GM21619 (cell line): ENCODE data around the gene UGT1A1.
"Not testable (repeated sequence)": the region's sequence is repeated elsewhere in the genome, so short reads cannot be mapped to it uniquely, and the experiment has no call there.

Experiments used
- ATAC-seq: cut with Tn5 transposase; IDR thresholded peaks from one replicate; pipeline ENCODE4 v1.9.1; 2021; ENCODE audit not compliant: unreplicated experiment

Gene UGT1A1

DNA sequence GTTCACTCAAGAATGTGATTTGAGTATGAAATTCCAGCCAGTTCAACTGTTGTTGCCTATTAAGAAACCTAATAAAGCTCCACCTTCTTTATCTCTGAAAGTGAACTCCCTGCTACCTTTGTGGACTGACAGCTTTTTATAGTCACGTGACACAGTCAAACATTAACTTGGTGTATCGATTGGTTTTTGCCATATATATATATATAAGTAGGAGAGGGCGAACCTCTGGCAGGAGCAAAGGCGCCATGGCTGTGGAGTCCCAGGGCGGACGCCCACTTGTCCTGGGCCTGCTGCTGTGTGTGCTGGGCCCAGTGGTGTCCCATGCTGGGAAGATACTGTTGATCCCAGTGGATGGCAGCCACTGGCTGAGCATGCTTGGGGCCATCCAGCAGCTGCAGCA is at the start of gene UGT1A1:
UGT1A1 (plus strand) TSS at position 228 of the 400 bp plus-strand sequence; CDS start at position 246, 18 bp downstream.
- ATAC-seq: no peak

DNA sequence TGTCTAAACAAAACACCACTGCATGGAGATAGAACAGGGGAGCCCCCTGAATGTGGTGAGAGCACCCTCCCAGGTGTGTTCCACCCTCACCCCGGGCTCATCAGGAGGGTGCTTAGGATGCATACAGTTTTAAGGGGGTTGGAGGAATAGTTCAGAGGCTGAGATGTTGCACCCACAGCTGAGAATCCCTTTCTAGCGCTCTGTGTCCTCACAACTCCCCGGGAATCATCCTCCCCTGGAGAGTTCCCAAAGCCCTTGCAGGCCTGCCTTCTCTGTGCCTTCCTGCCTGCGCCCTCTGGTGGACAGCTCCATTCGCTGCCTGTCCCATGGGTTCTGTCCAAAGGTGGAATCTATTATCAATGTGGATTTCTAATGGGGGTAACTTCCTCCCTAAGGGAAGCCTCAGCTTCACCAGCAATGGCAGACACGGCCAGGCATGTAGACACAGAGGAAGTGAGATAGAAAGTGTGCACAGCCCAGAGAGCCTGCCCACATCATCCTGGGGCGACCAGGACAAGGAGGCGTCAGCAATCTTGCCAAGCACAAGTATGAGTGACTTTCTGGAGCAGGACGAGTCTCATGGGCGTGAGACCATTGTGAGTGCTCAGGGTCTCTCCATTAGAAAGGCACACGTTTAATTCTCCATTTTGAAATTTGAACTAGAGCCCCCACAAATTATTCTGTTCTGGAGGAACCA is 48.6 kb upstream of the UGT1A1 start:
- peak; percentile 66 for ATAC-seq

DNA sequence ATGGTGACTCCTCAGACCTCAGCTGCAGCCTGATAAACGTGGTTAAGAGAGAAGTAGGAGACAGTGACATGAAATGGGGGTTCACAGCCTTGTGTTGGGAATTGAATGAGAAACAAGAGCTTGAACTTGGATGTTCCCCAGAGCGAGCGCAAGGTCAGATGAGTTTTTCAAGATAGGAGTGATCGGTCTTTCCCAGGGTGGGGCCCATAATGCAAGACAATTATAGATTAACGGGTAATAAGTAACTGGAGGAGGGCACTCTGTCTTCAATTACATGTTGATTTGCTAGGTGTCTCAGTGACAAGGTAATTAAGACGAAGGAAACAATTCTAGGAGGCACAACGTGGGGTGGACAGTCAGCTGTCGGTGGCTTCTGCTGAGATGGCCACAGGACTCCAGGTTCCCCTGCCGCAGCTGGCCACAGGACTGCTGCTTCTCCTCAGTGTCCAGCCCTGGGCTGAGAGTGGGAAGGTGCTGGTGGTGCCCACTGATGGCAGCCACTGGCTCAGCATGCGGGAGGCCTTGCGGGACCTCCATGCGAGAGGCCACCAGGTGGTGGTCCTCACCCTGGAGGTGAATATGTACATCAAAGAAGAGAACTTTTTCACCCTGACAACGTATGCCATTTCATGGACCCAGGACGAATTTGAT is 47.3 kb upstream of the UGT1A1 start, which contains the start of gene UGT1A5:
UGT1A5 (plus strand) TSS at position 297 of the 651 bp plus-strand sequence; CDS start at position 382, 85 bp downstream.
- ATAC-seq: no peak

DNA sequence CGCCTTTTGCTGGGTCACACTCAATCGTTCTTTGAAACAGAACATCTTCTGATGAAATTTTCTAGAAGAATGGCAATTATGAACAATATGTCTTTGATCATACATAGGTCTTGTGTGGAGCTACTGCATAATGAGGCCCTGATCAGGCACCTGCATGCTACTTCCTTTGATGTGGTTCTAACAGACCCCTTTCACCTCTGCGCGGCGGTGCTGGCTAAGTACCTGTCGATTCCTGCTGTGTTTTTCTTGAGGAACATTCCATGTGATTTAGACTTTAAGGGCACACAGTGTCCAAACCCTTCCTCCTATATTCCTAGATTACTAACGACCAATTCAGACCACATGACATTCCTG is 46.8 kb upstream of the UGT1A1 start:
- no peak for ATAC-seq

DNA sequence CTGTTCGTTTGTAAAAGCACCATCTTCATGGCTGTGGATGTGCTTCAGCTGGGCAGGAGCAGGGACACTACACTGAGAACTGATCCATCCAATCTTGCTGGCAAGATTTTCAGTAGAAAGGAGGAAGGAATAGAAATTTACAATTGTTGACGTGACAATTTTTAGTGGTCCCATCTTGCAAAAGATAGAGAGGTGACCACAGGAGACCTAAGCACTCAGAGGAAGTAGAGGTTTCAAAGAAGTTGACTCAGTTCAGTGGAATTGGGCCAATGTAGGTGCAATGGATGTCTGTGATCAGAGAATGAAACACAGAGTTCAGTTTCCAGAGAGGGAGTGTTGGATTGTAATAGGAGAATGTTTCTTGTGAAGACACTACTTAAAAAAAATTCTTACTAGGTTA is 45.9 kb upstream of the UGT1A1 start:
- ATAC-seq: no peak

DNA sequence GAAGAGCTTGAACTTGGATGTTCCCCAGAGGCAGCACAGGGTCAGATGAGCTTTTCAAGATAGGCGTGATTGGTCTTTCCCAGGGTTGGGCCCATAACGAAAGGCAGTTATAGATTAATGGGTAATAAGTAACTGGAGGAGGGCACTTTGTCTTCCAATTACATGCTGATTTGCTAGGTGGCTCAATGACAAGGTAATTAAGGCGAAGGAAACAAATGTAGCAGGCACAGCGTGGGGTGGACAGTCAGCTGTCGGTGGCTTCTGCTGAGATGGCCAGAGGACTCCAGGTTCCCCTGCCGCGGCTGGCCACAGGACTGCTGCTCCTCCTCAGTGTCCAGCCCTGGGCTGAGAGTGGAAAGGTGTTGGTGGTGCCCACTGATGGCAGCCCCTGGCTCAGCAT is 41.5 kb upstream of the UGT1A1 start, which contains the start of gene UGT1A4:
UGT1A4 (plus strand) TSS at position 185 of the 400 bp plus-strand sequence; CDS start at position 270, 85 bp downstream.
- ATAC-seq: no peak

DNA sequence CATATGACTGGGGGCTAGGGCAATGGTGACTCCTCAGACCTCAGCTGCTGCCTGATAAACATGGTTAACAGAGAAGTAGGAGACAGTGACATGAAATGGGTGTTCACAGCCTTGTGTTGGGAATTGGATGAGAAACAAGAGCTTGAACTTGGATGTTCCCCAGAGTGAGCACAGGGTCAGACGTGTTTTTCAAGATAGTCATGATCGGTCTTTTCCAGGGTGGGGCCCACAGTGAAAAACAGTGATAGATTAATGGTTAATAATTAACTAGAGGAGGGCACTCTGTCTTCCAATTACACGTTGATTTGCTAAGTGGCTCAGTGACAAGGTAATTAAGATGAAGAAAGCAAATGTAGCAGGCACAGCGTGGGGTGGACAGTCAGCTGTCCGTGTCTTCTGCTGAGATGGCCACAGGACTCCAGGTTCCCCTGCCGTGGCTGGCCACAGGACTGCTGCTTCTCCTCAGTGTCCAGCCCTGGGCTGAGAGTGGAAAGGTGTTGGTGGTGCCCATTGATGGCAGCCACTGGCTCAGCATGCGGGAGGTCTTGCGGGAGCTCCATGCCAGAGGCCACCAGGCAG is 31.3 kb upstream of the UGT1A1 start, which contains the start of gene UGT1A3:
UGT1A3 (plus strand) TSS at position 320 of the 579 bp plus-strand sequence; CDS start at position 405, 85 bp downstream.
- no peak for ATAC-seq

DNA sequence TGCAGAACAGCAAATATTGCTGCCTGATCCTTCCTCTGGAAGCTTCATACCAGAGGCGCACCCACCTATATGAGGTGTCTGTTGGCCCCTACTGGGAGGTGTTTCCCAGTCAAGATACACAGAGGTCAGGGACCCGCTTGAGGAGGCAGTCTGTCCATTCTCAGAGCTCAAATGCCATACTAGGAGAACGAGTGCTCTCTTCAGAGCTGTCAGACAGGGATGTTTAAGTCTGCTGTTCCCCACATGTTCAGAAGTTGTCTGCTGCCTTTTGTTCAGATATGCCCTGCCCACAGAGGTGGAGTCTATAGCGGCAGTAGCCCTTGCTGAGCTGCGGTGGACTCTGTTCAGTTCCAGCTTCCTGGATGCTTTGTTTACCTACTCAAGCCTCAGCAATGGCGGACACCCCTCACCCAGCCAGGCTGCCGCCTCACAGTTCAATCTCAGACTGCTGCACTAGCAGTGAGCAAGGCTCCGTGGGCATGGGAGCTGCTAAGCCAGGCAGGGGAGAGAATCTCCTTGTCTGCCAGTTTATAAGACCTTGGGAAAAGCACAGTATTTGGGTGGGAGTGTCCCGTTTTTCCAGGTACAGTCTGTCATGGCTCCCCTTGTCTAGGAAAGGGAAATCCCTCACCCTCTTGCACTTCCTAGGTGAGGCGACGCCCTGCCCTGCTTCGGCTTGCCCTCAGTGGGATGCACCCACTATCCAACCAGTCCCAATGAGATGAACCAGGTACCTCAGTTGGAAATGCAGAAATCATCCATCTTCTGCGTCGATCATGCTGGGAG is 23.0 kb upstream of the UGT1A1 start:
- not testable (repeated sequence) for ATAC-seq

DNA sequence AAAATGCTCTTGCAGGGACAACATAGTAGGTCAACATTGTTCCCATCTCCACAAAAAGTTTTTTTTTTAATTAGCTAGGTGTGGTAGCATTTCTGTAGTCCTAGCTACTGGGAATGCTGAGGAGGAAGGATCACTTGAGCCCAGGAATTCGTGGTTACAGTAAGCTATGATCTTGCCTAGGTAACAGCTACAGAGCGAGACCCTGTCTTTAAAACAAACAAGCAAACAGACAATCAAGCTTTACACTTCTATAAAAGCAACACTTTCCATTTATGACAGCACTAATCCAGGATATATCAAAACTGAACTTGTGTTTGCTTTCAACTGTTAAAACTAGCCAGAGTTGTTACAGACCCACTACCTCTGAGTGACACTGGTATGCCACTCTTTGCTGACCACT is 19.2 kb upstream of the UGT1A1 start:
- ATAC-seq: no peak

DNA sequence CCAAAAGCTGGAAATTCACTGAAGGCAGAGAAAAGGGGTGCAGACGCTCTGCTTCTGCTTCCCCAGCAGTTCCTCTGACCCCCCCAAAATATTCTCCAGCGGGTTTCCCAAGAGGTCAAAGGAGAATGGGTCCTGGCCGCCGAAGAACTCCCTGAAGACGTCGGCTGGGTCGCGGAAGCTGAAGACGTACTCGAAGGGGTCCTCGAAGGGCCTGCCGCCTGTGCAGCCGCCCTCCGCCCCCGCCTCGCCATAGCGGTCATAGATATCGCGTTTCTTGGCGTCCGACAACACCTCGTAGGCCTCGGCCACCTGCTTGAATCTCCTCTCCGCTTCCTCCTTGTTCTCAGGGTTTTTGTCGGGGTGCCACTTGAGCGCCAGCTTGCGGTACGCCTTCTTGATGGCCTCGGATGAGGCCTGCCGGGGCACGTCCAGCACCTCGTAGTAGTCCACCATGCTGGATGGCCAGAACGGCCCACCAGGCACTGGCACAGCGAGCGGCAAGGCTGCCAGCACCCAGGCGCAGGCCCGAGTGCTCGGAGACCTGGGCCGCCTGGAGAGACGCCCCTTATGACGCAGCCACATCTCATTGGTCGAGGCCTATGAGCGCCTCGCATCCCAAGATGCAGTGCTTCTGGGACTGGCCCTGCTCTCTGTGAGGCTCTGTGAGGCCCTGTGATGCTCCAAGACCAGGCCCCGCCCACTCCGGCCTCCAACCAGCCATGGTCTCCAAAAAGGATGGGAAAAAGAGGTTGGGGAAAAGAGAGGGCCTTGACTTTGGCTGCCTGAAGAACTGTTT is 16.4 kb upstream of the UGT1A1 start:
- ATAC-seq: no peak

DNA sequence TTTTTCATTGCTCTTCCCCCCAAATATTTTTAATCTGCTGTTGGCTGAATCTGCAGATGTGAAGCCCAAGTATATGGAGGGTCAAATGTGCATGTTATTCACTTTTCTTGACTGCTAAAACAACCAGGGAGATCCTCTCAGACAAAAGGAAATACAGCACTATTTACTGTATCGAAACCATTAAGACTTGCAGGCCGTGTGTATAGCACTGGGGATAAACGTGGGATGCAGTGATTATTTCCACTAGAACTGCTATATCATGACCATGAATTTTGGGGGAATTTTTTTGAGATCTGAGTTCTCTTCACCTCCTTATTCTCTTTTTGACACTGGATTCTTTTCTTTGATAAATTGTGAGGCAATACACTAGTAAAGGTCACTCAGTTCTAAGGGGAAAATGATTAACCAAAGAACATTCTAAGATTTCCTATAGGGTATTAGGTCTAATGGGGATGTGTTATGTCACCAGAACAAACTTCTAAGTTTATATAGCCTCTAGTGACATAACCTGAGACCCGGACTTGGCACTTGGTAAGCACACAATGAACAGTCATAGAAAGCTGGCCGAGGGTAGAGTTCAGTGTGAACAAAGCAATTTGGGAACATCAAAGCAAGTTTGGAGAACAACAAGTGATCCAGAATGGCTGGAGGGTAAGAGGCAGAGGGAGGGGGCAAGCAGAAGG is 14.9 kb upstream of the UGT1A1 start:
- no peak for ATAC-seq

DNA sequence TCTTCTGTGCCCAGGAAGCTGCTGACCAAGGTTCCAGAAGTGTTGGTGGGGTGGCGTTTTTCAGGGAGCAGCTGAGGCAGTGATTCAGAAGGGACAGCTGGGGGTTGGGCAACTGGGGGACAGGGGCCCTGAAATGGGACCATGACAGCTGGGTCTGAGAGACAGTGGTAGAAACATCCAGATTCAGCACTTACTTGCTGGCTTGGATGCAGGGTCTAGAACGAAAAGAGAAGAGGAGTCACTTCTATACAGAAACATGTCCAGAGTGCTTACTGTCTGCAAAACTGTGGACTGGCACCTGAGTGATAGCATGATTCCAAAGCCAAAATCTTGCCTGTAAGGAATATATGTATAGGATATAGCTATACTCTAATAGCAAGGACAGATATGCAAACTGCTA is 14.2 kb upstream of the UGT1A1 start:
- ATAC-seq: not testable (repeated sequence)

DNA sequence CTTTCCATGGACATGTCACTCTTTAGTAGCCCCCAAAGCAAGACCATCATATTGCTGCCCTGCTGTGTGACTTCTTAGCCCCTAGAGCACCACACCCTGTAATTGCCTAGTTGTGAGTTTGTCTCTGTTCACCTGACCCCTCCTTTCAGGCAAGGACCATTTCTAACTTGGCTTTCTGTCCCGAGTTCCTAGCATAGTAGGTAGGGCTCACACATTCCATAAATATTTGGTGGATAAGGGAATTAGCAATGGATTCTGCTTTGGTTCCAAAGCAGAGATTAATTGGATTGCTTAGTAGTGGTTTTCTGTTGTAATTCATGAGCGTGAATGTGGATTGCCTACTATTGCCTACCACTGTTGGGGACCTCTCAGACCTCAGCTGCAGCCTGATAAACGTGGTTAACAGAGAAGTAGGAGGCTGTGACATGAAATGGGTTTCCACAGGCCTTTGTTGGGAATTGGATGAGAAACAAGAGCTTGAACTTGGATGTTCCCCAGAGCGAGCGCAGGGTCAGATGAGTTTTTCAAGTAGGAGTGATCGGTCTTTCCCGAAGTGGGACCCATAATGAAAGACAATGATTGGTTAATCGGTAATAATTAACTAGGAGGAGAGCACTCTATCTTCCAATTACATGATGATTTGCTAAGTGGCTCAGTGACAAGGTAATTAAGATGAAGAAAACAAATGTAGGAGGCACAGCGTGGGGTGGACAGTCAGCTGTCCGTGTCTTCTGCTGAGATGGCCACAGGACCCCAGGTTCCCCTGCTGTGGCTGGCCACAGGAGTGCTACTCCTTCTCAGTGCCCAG is 13.4 kb upstream of the UGT1A1 start:
- ATAC-seq: no peak

DNA sequence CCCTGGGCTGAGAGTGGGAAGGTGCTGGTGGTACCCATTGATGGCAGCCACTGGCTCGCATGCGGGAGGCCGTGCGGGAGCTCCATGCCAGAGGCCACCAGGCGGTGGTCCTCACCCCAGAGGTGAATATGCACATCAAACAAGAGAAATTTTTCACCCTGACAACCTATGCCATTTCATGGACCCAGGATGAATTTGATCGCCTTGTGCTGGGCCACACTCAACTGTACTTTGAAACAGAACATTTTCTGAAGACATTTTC is 12.9 kb upstream of the UGT1A1 start:
- ATAC-seq: no peak

DNA sequence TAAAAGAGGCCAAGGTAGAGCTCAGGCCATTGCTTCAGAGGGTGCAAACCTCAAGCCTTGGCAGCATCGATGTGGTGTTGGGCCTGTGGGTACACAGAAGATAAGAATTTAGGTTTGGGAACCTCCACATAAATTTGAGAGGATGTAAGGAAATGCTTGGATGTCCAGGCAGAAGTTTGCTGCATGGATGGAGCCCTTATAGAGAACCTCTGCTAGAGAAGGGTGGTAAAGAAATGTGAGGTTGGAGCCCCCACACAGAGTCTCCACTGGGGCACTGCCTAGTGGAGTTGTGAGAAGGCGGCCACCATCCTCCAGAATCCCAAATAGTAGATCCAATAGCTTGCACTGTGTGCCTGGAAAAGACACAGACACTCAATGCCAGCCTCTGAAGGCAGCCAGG is 9.4 kb upstream of the UGT1A1 start:
- not testable (repeated sequence) for ATAC-seq

DNA sequence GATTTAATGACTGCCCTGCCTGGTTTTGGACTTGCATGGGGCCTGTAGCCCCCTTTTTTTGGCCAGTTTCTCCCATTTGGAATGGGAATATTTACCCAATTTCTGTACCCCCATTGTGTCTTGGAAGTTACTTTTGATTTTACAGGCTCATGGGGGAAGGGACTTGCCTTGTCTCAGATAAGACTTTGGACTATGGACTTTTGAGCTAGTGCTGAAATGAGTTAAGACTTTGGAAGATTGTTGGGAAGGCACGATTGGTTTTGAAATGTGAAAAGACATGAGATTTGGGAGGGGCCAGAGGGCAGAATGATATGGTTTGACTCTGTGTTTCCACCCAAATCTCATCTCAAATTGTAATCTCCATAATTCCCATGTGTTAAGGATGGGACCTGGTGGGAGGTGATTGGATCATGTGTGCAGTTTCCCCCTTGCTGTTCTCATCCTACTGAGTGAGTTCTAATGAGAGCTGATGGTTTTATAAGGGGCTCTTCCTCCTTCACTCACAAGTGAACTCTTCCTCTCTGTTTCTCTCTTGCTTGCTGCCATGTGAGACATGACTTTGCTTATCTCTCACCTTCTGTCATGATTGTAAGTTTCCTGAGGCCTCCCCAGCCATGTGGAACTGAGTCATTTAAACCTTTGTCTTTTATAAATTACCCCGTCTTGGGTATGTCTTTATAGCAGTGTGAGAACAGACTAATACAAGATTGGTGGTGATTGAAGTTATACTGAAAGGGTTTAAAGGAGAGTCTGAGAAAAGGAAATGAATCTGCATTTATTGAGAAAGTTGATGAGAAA is 8.7 kb upstream of the UGT1A1 start:
- not testable (repeated sequence) for ATAC-seq

DNA sequence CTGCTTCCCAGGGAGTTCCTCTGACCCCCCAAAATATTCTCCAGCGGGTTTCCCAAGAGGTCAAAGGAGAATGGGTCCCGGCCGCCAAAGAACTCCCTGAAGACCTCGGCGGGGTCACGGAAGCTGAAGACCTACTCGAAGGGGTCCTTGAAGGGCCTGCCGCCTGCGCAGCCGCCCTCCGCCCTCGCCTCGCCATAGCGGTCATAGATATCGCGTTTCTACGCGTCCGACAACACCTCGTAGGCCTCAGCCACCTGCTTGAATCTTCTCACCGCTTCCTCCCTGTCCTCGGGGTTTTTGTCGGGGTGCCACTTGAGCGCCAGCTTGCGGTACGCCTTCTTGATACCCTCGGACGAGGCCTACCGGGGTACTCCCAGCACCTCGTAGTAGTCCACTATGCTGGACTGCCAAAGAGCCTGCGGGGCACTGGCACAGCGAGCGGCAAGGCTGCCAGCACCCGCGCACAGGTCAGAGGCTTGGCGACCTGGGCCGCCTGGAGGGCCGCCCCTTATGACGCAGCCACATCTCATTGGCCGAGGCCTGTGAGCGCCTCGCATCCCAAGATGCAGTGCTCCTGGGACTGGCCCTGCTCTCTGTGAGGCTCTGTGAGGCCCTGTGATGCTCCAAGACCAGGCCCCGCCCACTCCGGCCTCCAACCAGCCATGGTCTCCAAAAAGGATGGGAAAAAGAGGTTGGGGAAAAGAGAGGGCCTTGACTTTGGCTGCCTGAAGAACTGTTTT is 5.0 kb upstream of the UGT1A1 start:
- ATAC-seq: no peak
